IMR-90 (cell line): ENCODE measurements around the gene CELA2B. TPM values are rescaled to one million over a fixed set of nuclear protein-coding genes. Genes with fewer than 3 reads are reported as not detected.

ENCODE experiments used
- ATAC-seq: fragments of 200-7000 bp; cut with Tn5 transposase; 2 replicates; pipeline ENCODE4 v1.9.1; 2020; ENCODE audit warnings: low read depth, mild to moderate bottlenecking, moderate library complexity
- BruUV-seq: library from RNA; stranded (reverse); fragments of 400-500 nt; replicated peaks from 2 replicates; lab custom pipeline; 2021; lab: Mats Ljungman, UMichigan
- CTCF ChIA-PET: fragments of 300-600 bp; formaldehyde crosslinking; extraction: SDS; loops from one replicate; lab custom pipeline; 2021; ENCODE audit warnings: antibody characterized with exemption; lab: Yijun Ruan, JAX
- POLR2A ChIA-PET: fragments of 300-600 bp; sonication (Branson Sonifier 250); formaldehyde crosslinking; loops from one replicate; lab custom pipeline; 2022; ENCODE audit warnings: antibody characterized with exemption; ENCODE audit not compliant: unreplicated experiment; lab: Charles Lee
- DNase-seq: peaks from one replicate; pipeline ENCODE4 v3.0.0; 2013
- H2AFZ ChIP-seq: replicated peaks from 2 replicates; pipeline ENCODE3; 2013; ENCODE audit warnings: low read length, mild to moderate bottlenecking; ENCODE audit not compliant: poor library complexity
- H2AK5ac ChIP-seq: 2 replicates; pipeline ENCODE4 v1.6.1; 2013; ENCODE audit warnings: low read depth, low read length, inconsistent platforms
- H2AK9ac ChIP-seq: replicated peaks from 2 replicates; pipeline ENCODE3; 2013; ENCODE audit warnings: mild to moderate bottlenecking, low read depth, low read length, moderate library complexity; ENCODE audit not compliant: poor library complexity
- H2BK120ac ChIP-seq: 2 replicates; pipeline ENCODE4 v1.6.1; 2013; ENCODE audit warnings: low read depth, low read length, inconsistent platforms
- H2BK15ac ChIP-seq: 3 replicates; pipeline ENCODE4 v1.6.1; 2013; ENCODE audit warnings: low read depth, low read length, inconsistent platforms
- H2BK20ac ChIP-seq: 2 replicates; pipeline ENCODE4 v1.6.1; 2013; ENCODE audit warnings: low read depth, mild to moderate bottlenecking, inconsistent platforms, low read length, moderate library complexity
- H2BK5ac ChIP-seq: 2 replicates; pipeline ENCODE4 v1.6.1; 2013; ENCODE audit warnings: mild to moderate bottlenecking, low read depth, low read length, inconsistent platforms; ENCODE audit not compliant: poor library complexity, severe bottlenecking
- H3K14ac ChIP-seq: replicated peaks from 2 replicates; pipeline ENCODE4 v1.6.1; 2013; ENCODE audit warnings: low read depth, low read length, inconsistent platforms
- H3K18ac ChIP-seq: 2 replicates; pipeline ENCODE4 v1.6.1; 2013; ENCODE audit warnings: low read depth, low read length, control low read depth
- H3K23ac ChIP-seq: 2 replicates; pipeline ENCODE4 v1.6.1; 2013; ENCODE audit warnings: low read depth, low read length, inconsistent platforms
- H3K27ac ChIP-seq: 2 replicates; pipeline ENCODE4 v1.5.1; 2013; ENCODE audit warnings: mild to moderate bottlenecking, control low read depth, low read length; ENCODE audit not compliant: insufficient read depth
- H3K27me3 ChIP-seq: 2 replicates; pipeline ENCODE4 v1.6.1; 2013; ENCODE audit warnings: low read length; ENCODE audit not compliant: control insufficient read depth, insufficient read depth
- H3K36me3 ChIP-seq: 2 replicates; pipeline ENCODE4 v1.6.1; 2013; ENCODE audit warnings: low read length, mixed read lengths; ENCODE audit not compliant: control insufficient read depth, insufficient read depth
- H3K4ac ChIP-seq: 2 replicates; pipeline ENCODE4 v1.6.1; 2013; ENCODE audit warnings: low read depth, low read length, inconsistent platforms
- H3K4me1 ChIP-seq: 2 replicates; pipeline ENCODE4 v1.6.1; 2013; ENCODE audit warnings: low read length, mixed read lengths; ENCODE audit not compliant: control insufficient read depth, insufficient read depth
- H3K4me2 ChIP-seq: 2 replicates; pipeline ENCODE4 v1.6.1; 2013; ENCODE audit warnings: low read depth, mild to moderate bottlenecking, control low read depth, low read length, moderate library complexity
- H3K4me3 ChIP-seq: 2 replicates; pipeline ENCODE4 v1.5.1; 2013; ENCODE audit warnings: low read depth, mild to moderate bottlenecking, control low read depth, low read length, moderate library complexity; ENCODE audit not compliant: insufficient read depth
- H3K56ac ChIP-seq: 2 replicates; pipeline ENCODE4 v1.6.1; 2013; ENCODE audit warnings: low read length, inconsistent platforms; ENCODE audit not compliant: insufficient read depth; ENCODE audit errors: extremely low read depth
- H3K79me1 ChIP-seq, 2 experiments: 2 replicates each; pipeline ENCODE4 v1.6.1; 2013; ENCODE audit warnings: low read length in 2 of 2, inconsistent platforms in 1 of 2, low read depth in 1 of 2
- H3K9ac ChIP-seq: 2 replicates; pipeline ENCODE4 v1.6.1; 2013; ENCODE audit warnings: low read depth, low read length, control low read depth
- H3K9me1 ChIP-seq: 2 replicates; pipeline ENCODE4 v1.6.1; 2013; ENCODE audit warnings: low read length, inconsistent platforms; ENCODE audit not compliant: insufficient read depth
- H3K9me3 ChIP-seq: 2 replicates; pipeline ENCODE4 v1.6.1; 2013; ENCODE audit warnings: low read length; ENCODE audit not compliant: control insufficient read depth, insufficient read depth
- H4K20me1 ChIP-seq: 2 replicates; pipeline ENCODE4 v1.6.1; 2013; ENCODE audit warnings: low read length, inconsistent platforms; ENCODE audit not compliant: insufficient read depth
- H4K5ac ChIP-seq: 2 replicates; pipeline ENCODE4 v1.6.1; 2013; ENCODE audit warnings: mild to moderate bottlenecking, low read depth, low read length, control low read depth
- H4K8ac ChIP-seq, 2 experiments: 2 replicates each; pipeline ENCODE4 v1.6.1; 2013; ENCODE audit warnings: low read depth in 2 of 2, low read length in 2 of 2, control low read depth in 1 of 2, inconsistent platforms in 1 of 2
- H4K91ac ChIP-seq: 2 replicates; pipeline ENCODE4 v1.6.1; 2013; ENCODE audit warnings: low read depth, low read length, inconsistent platforms; ENCODE audit not compliant: insufficient read depth
- CEBPB ChIP-seq: IDR thresholded peaks from 2 replicates; pipeline ENCODE4 v1.6.1; 2012; ENCODE audit warnings: low read depth, low read length, improper control_type of control experiment
- CHD1 ChIP-seq: IDR thresholded peaks from 2 replicates; pipeline ENCODE4 v1.6.1; 2012; ENCODE audit warnings: low read depth, low read length, improper control_type of control experiment
- MXI1 ChIP-seq: IDR thresholded peaks from 2 replicates; pipeline ENCODE4 v1.6.1; 2012; ENCODE audit warnings: low read depth, mild to moderate bottlenecking, low read length, moderate library complexity, borderline replicate concordance
- WGBS, 2 experiments: methylation state at CpG; one replicate each; pipeline versions ENCODE4 v1.1.5 to v1.1.7; 2013; ENCODE audit warnings: missing lambda C conversion rate in 2 of 2; ENCODE audit not compliant: insufficient read length in 1 of 2; ENCODE audit errors: extremely low coverage in 2 of 2; 5-methylcytosine and 5-hydroxymethylcytosine counted together
- dilution Hi-C: fragments of 300-500 bp; cut with HindIII; formaldehyde crosslinking; loops from one replicate; pipeline ENCODE4 v1.14.3; 2018; ENCODE audit warnings: low sequenced_read_pairs; ENCODE audit not compliant: unreplicated experiment
- in situ Hi-C: fragments of 300-500 bp; cut with MboI; formaldehyde crosslinking; loops from 3 replicates; pipeline ENCODE4 v1.14.3; 2019; ENCODE audit warnings: low sequenced_read_pairs, inconsistent platforms, mixed read lengths
- intact Hi-C: fragments of 100-400 bp; cut with micrococcal nuclease; formaldehyde crosslinking; loops from 2 replicates; pipeline ENCODE4 v1.10.0; 2022
- polyA plus RNA-seq, 3 experiments: library from polyadenylated mRNA; depleted of rRNA; stranded (reverse); fragments of >200 nt; gene quantifications; 2 replicates each; pipeline ENCODE4 v1.2.3, GENCODE V29; 2012; ENCODE audit warnings: low replicate concordance in 1 of 3
- total RNA-seq: library from RNA; depleted of rRNA; stranded (reverse); fragments of >200 nt; gene quantifications from 2 replicates; pipeline ENCODE4 v1.2.3, GENCODE V29; 2012
- TF ChIP-seq, protein P1 (sequence below): fragments of 150-350 bp; IDR thresholded peaks from 2 replicates; pipeline ENCODE4 v1.6.1; 2016; ENCODE audit warnings: low read depth, mild to moderate bottlenecking, low read length, moderate library complexity, borderline replicate concordance

CELA2B gene
- total and polyA plus RNA-seq, 2 of the 4 experiments (the other 2 are of a cell fraction), result not detected

DNA sequence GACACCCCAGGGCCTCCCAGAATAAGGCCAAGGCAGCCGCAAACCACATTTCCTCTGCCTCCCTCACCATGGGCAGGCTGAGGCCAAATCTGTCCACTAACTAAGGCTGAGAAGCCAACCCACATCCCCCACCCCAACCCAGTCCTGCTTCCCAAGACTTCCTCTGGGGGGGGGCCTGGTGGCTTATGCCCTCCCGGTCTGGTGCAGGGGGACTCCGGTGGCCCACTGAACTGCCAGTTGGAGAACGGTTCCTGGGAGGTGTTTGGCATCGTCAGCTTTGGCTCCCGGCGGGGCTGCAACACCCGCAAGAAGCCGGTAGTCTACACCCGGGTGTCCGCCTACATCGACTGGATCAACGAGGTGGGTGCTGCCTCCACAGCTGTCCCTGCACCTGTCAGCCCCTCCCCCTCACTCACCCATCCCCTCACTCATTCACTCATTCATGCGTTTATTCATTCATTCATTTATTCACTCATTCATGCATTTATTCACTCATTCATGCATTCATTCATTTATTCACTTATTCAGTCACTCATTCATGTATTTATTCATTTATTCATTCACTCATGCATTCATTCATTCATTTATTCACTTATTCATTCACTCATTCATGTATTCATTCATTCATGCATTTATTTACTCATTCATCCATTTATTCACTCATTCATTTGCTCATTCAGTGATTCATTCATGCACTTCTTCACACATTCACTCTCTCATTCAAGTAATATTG, 30.3 kb upstream of the CELA2B start:
- Histone ChIP-seq H3K4me2 (no peak overlapping the region), H2BK5ac (no peak overlapping the region), H4K5ac (no peak overlapping the region), H3K36me3 (no peaks in the 10 kb centered on the region), H2BK15ac (no peak overlapping the region), H3K56ac (no peak overlapping the region), H3K18ac (no peak overlapping the region), H2AK5ac (no peak overlapping the region), H3K4ac (no peak overlapping the region), H3K14ac (no peak overlapping the region), H3K4me3 (no peak overlapping the region), H2AFZ (no peak overlapping the region), H3K9me3 (no peaks in the 10 kb centered on the region), H3K9me1 (no peaks in the 10 kb centered on the region), H4K91ac (no peak overlapping the region), H3K79me1 (no peaks in the 10 kb centered on the region), H4K20me1 (no peaks in the 10 kb centered on the region), H2BK120ac (no peak overlapping the region), H3K4me1 (no peaks in the 10 kb centered on the region), H3K9ac (no peak overlapping the region), H2AK9ac (peak overlapping the region; percentile 16), H2BK20ac (no peak overlapping the region), H3K27ac (no peak overlapping the region), H3K23ac (no peak overlapping the region), H3K27me3 (peaks cover 33% of the 10 kb centered on the region; the same call in 1 of the 2 replicates), H4K8ac (no peak overlapping the region)
- no peak for ATAC-seq
- ChIA-PET POLR2A (no interaction called here), CTCF (no interaction called here)
- in situ Hi-C loops, result no loop called here
- 89% methylated on average over 12 of the region's 14 CpGs; no CpG with 5 or more reads in 1 of the 2 experiments for WGBS, 2 experiments
- TF ChIP-seq MXI1 (no peak), CHD1 (no peak), CEBPB (no peak)
- TF ChIP-seq, protein P1, sequence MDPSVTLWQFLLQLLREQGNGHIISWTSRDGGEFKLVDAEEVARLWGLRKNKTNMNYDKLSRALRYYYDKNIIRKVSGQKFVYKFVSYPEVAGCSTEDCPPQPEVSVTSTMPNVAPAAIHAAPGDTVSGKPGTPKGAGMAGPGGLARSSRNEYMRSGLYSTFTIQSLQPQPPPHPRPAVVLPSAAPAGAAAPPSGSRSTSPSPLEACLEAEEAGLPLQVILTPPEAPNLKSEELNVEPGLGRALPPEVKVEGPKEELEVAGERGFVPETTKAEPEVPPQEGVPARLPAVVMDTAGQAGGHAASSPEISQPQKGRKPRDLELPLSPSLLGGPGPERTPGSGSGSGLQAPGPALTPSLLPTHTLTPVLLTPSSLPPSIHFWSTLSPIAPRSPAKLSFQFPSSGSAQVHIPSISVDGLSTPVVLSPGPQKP, result no peak
- intact Hi-C loops, result no loop called here
- dilution Hi-C loops, result no loop called here
- DNase-seq, result no peak
- BruUV-seq, result no TSS peak
